A172 (cell line): ENCODE data around the gene CAMK1D. TPM values are rescaled to one million over a fixed set of nuclear protein-coding genes. Genes with fewer than 3 reads are reported as not detected.

Source experiments
- DNase-seq: peaks from one replicate; pipeline ENCODE4 v3.0.0-alpha.2; 2015; ENCODE audit warnings: low spot score
- total RNA-seq: library from RNA; depleted of rRNA; stranded (reverse); fragments of >200 nt; shearing (Covaris generic); gene quantifications from 2 replicates; pipeline ENCODE4 v1.2.3, GENCODE V29; 2014

The CAMK1D gene
- total RNA-seq, 1 experiment from 2014 or later, result 2.6 TPM

GRCh38 chr10:12372846-12373245 lies 23.5 kb downstream of the CAMK1D start:
- DNase-seq, result no peak

- DNase-seq, result no peak
Observed at GRCh38 chr10:12375076-12375504, 25.7 kb downstream of the CAMK1D start.

- DNase-seq, result no peak
Observed at GRCh38 chr10:12376211-12376610, 26.9 kb downstream of the CAMK1D start.

- no peak for DNase-seq
Observed at GRCh38 chr10:12377658-12378290, 28.4 kb downstream of the CAMK1D start.

- DNase-seq, result no peak
Observed at GRCh38 chr10:12380999-12381398, 31.7 kb downstream of the CAMK1D start.

GRCh38 chr10:12381536-12382156 lies 32.3 kb downstream of the CAMK1D start:
- no peak for DNase-seq

- DNase-seq, result no peak
Observed at GRCh38 chr10:12382157-12382548, 32.8 kb downstream of the CAMK1D start.

- DNase-seq, result no peak
Observed at GRCh38 chr10:12382956-12383531, 33.7 kb downstream of the CAMK1D start.

- no peak for DNase-seq
Observed at GRCh38 chr10:12384906-12385305, 35.6 kb downstream of the CAMK1D start.

- DNase-seq, result no peak
Observed at GRCh38 chr10:12387561-12388210, 38.3 kb downstream of the CAMK1D start.

- DNase-seq, result no peak
Observed at GRCh38 chr10:12388671-12389070, 39.3 kb downstream of the CAMK1D start.

- DNase-seq, result no peak
Observed at GRCh38 chr10:12389154-12389734, 39.9 kb downstream of the CAMK1D start.

GRCh38 chr10:12390733-12391132 lies 41.4 kb downstream of the CAMK1D start:
- no peak for DNase-seq

GRCh38 chr10:12391206-12391605 lies 41.9 kb downstream of the CAMK1D start:
- no peak for DNase-seq

- no peak for DNase-seq
Observed at GRCh38 chr10:12393831-12394230, 44.5 kb downstream of the CAMK1D start.

- DNase-seq, result no peak
Observed at GRCh38 chr10:12394241-12395033, 45.1 kb downstream of the CAMK1D start.

- DNase-seq, result no peak
Observed at GRCh38 chr10:12396093-12396492, 46.7 kb downstream of the CAMK1D start.

GRCh38 chr10:12396567-12396966 lies 47.2 kb downstream of the CAMK1D start:
- no peak for DNase-seq

GRCh38 chr10:12397147-12397896 lies 48.0 kb downstream of the CAMK1D start:
- DNase-seq, result no peak

GRCh38 chr10:12397941-12398340 lies 48.6 kb downstream of the CAMK1D start:
- DNase-seq, result no peak
